HG02759 (cell line): ENCODE measurements around the gene HRAS.
"Not testable (repeated sequence)": the region's sequence is repeated elsewhere in the genome, so short reads cannot be mapped to it uniquely, and the experiment has no call there.

Experiments used
- ATAC-seq: cut with Tn5 transposase; IDR thresholded peaks from one replicate; pipeline ENCODE4 v1.9.1; 2021; ENCODE audit warnings: mild to moderate bottlenecking, moderate library complexity; ENCODE audit not compliant: unreplicated experiment

The HRAS gene

DNA sequence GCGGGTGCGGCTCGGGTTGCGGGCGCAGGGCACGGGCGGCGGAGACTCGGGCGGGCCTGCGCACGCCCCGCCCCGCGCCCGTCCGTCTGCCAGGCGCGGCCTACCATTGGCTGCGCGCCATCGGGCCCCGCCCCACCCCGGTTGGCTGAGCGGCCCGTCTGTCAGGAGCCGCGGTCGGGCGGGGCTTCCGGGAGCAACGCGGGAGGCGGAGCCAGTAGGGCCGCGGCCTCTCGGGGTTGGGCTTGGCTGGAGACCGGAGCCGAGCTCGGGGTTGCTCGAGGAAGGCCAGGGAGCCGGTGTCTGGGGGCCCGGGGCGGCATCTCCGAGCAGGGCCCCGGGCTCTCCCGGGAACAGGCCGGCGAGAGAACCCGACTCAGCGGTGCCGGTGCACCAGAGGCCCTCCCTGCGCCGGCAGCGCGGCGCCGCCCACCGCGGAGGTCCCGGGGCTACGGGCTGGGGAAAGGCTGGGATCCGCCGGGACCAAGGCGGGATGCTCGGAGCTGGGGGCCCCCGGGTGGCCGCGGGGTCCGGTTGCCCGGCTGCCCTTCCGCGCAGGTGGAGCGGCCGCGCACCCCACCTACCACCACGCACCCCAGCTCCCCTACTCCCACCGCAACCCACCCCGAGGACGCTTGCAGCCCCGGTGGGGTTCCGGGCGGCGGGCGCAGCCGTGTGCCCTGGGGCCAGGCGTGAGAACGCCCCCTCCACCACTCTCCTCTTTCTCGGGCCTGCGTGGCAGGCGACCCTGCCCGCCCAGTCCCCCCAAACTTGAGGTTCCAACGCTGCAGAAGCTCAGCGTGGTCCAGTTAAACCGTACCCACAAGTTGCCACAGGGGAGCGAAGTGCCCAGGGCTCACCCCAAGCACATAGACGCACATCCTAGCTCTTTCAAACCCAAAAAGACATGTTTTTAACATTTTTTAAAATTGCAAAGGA, at the start of gene HRAS:
Gene HRAS (minus strand): TSS at position 58 of the 936 bp plus-strand sequence.
- ATAC-seq: peak; percentile 74

DNA sequence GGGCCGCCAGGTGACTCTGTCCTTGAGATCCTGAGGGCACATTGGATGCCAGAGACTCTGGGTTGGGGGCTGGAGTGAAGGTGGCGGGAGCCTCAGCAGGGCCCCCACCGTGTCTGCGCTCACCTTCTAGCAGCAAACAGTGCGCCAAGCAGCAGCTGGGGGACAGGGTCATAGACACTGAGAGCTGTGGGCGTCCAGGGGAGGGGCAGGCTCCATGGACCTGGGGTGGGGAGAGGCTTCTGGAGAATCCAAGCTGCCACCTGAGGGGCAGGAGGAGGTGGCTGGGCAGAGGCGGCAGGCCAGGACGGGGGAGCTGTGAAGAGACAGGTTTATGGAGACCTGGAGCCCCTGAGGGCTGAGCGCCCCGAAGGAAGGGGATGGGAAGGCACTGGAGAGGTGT, 48.9 kb upstream of the HRAS start:
- no peak for ATAC-seq

DNA sequence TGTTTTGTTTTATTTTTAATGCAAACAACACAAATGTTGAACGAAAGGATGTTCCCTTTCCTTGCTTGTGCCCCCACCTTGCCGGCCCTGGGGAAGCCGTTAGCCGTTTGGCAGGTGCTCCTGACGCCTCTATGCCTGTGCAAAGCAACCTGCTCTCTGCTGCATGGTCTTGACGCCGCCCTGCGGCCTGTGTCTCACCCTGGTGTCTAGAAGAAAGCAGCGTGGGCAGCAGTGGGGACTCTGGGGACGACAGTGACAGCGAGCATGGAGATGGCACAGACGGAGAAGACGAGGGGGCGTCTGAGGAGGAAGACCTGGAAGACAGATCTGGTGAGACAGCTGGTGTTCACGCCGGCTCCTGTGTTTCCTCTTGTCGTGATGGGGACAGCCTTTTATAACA, 46.4 kb upstream of the HRAS start:
- no peak for ATAC-seq

DNA sequence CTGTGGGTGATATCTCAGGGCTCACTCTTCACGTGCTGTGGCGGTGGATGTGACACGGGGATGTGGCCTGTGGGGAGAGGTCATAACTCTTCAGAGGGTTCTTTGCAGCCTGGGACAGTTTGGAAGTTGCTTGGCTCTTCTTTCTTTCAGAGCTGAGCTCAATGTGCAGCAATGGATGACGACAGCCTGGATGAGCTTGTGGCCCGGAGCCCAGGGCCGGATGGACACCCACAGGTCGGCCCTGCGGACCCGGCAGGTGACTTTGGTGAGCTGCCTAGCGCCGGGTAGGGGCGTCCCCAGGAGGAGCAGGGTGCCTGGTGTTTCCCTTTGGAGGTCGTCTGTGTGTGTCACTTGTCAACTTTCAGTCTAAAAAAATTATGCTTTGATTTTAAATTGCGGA, 46.0 kb upstream of the HRAS start:
- no peak for ATAC-seq

DNA sequence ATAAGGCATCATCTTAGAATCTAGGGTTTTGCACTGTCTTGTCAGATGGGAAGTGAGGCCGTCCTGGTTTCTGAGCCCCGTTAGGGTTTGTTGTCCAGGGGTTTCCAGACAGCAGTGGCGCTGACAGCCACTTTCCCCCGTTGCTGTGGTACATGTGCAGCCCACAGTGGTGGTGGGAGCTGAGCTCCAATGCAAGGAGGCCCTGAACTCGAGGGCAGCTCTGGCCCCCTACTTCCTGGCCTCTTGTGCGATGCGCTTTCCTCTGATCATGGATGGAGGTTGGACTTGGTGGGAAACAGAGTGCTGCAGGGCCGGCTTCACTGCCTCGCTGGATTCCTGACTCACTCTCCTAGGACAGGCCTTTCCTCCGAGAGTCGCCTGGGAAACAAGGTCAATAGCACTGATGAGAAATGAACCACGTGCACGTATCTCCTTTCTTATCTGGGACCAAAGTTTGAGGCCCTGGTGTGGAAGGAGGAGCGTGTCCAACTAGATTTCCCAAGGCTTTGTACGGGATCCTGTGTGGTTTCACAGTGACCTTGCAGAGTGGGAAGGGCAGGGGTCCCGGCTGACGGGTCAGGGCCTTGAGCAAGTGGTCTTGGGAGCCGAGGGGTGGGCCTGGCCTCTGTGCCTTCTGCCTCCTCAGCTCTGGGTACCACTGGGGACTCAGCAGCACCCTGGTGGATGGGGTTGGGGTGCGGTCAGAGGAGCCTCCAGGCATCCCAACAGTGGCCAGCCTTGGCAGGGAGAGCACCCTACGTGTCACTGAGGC, 44.6 kb upstream of the HRAS start:
- no peak for ATAC-seq

DNA sequence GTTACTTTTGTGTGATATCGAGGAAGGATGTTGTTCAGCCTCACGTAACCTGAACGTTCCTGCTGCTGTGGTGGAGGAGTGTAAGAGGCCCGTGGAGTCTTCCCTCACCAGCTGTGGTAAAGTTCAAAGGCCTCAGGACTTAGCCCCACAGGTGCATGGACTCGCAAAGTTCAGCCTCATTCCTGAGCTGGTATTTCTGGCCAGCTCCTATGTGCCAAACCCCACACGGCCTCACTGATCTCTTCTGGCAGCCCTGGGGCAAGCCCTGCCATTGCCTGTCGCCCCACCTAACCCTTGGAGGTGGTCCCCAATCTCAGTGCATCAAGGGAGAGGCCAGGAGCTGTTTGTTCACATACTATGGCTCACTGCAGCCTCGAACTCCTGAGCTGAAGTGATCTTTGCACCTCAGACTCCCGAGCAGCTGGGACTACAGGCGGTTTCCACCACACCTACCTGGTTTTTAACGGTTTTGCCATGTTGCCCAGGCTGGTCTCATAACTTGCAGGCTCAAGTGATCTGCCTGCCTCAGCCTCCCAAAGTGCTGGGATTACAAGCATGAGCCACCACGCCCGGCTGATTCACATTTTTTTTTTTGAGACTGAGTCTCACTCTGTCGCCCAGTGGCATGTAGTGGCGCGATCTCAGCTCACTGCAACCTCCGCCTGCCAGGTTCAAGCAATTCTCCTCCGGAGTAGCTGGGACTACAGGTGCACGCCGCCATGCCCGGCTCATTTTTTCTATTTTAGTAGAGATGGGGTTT, 43.1 kb upstream of the HRAS start:
- ATAC-seq: no peak

DNA sequence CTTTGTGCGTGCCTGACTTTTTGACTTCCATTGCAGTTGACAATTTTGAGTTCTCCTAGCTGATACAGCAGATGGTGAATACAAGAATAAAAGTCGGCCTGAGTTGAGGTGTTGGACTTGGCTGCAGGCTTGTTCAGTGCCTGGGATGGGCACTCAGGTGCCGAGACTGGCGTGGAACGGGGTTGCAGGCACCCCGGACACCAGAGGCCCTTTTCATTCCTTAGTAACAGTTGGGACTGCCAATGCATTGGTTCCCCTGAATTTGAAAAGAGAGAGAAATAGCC, 42.2 kb upstream of the HRAS start:
- ATAC-seq: no peak

DNA sequence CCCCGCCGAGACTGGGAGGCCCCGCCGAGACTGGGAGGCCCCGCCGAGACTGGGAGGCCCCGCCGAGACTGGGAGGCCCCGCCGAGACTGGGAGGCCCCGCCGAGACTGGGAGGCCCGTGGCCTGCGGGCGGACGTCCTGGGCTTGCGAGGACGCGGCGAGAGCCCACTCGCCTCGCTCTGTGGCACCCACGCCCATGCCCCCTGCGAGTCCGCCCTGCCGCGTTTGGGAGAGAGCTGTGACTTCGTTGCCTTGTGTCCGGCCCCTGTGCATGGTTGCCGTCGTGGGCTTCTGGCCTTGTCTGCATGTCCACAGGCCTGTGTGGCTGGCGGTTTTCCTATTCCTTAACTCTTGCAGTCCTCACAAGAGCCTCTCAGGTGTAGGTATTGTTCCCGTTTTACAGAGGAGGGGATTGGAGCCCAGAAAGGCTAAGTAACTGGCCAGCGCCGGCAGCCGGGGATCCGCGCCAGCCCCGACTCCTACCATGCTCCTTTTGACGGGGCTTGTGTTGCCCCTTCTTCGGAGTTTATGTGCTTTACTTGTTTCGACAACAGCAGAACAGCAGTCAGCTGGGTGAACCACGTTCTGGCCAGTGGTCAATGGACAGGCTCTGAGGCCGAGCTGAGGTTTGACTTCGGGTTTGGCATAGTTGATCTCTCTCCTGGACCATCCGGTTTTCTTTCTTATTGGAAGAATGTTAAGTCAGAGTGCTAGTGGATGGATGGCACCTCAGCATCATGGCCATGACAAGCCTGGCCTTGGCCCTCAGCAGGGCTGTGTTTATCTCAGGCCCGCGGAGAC, 41.6 kb upstream of the HRAS start:
- ATAC-seq: no peak

DNA sequence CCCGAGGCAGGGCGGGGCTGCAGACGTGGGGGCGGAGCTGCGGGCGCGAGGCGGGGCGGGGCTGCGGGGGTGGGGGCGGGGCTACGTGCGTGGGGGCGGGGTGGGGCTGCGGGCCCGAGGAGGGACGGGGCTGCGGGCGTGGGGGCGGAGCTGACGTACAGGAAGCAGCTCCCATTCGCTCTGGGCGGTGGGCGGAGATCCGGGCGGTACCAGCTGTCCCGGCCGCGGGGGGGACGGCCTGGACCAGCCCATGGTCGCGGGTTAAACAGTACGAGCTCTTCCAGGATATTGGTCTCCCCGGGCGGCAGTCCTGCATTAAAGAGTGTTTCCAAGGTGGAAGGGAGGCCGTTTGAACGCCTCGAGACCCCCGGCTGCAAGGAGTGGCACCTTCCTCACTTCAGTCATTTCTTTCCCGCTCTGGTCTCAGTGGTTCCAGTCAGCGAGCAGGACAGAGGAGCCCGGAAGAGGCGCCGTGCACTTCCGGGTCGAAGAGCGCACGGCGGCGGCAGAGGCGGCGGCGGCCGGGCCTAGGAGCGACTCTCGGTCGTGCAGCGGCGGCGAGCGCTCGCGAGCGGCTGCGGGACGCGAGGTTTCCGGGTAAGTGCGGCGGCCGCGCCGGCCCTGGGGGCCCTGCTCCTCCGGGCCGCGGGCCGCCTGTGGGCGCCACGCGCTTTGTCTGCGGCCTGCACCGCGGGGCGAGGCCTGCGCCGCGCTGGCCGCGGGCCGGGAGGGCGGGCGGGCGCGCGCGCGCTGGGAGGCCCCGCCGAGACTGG, 40.8 kb upstream of the HRAS start, which contains the start of gene PHRF1:
Gene PHRF1 (plus strand): TSS at position 475 of the 773 bp plus-strand sequence. CDS start 5,043 bp downstream, outside the sequence.
- ATAC-seq: peak; percentile 84

DNA sequence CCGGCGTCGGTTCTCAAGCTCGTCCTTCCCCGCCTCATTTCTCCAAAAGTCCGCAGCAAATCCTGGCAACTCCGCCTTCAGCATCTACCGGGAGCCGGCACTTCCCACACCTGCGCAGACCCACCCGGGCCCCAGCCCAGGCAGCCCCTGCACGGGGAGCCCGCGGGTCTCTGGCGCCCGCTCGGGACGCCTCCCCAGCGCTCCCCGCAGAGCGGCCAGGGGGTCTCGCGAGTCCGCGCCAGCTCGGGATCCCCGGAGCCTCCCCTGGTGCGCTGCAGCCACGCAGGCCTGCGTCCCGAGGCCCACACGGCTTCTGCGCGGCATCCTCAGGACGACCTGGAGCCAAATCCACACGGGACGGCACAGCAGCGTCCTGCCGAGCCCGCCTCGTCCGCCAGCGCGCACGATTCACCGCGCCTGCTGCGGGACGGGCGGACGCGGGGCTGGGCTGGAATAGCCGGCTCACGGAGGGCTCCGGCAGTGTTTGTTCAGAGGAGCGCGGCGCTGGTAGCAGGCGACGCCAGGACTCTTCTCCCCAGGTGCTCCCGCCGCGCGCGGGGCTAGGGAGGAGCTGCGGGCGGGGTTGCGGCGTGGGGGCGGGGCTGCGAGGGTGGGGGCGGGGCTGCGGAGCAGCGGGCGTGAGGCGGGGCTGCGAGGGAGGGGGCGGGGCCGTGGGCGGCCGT, 40.1 kb upstream of the HRAS start:
- peak; percentile 51 for ATAC-seq

DNA sequence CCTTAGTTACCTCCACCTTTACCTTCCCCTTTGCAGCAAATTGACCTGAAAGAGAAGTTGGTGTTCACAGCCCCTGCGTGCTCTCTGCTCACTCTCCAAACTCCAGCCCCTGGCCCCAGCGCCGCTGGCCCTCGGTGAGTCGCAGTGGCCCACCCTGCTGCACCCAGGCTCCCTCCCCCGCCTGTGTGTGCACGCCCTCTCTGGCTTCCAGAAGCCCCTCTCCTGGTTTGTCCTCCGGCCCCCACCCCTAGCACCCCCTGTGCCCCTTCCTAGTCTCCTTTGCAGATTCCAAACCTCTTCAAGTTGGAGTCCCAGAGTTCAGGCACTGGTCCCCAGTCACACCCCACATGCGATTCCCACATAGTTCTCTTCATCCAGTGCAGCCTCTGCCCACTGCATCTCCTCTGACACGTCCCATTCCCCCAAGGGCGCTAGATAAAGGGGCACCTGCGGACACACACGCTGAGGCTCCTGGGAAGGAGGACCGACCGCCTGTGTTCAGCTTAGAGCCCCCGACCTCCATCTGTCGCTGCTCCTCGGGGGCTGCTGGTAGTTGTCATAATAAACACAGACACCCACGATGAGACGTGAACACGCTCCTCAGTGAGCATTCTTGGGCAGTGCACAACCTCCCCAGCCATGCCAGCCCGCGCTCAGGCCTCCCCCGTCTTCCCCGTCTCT, 39.4 kb upstream of the HRAS start:
- no peak for ATAC-seq

DNA sequence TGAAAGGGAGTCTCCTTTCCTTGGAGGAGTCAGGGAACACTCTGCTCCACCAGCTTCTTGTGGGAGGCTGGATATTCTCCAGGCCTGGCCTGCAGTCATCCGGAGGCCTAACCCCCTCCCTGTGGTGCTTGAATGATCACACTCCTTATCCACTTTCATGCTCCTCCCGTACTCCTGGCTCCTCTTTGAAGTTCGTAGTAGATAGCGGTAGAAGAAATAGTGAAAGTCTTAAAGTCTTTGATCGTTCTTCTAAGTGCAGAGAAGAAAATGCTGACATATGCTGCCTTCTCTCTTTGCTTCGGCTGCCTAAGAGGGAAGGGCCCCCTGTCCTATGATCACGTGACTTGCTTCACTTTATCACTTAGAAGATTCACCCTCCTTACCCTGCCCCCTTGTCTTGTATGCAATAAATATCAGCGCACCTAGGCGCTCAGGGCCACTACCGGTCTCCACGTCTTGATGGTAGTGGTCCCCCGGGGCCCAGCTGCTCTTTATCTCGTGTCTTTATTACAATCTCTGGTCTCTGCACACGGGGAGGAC, 38.7 kb upstream of the HRAS start:
- ATAC-seq: not testable (repeated sequence)

DNA sequence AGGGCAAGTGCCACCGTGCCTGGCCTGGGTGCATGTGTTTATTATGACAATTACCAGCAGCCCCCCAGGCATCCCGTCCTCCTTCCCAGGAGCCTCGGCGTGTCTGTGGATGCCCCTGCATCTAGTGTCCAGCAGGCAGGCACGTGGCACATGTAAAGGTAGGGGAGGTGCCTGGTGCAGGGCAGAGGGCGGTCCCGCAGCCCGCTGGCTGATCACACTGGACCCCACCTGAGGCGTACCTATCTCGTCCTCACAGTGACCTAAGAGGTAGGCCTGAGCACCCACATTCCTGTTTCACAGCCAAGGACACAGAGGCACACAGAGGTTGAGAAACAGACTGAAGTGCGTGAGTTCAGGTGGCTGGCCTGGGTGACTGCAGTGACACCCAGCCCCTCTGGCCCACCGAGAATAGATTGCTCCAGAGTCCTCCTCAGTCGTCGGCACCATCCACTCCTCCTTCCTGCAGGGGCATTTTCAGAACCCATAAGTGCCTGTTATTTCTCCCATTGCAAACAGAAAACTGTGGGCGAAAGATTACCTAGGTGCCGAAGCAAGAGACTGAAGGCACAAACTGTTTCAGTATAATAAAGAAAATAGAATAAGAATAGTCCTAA, 37.9 kb upstream of the HRAS start:
- no peak for ATAC-seq

DNA sequence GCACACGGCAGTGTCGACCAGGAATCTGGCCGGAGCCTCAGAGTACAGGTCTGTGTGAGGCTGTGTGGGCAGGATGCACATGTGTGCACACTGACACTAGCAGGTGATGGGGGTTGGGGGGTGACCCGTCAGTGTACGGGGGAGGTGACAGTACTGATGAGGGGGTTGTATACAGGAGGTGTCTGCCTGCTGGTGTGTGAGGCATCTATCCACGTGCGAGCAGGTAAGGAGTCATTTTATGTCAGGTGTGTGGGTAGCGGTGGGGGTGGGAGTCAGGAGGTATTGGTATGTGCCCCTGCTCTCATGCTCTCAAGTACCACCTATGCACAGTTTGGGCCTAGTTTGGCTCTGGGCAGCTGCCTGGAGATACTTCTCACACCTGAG, 36.4 kb upstream of the HRAS start:
- no peak for ATAC-seq

DNA sequence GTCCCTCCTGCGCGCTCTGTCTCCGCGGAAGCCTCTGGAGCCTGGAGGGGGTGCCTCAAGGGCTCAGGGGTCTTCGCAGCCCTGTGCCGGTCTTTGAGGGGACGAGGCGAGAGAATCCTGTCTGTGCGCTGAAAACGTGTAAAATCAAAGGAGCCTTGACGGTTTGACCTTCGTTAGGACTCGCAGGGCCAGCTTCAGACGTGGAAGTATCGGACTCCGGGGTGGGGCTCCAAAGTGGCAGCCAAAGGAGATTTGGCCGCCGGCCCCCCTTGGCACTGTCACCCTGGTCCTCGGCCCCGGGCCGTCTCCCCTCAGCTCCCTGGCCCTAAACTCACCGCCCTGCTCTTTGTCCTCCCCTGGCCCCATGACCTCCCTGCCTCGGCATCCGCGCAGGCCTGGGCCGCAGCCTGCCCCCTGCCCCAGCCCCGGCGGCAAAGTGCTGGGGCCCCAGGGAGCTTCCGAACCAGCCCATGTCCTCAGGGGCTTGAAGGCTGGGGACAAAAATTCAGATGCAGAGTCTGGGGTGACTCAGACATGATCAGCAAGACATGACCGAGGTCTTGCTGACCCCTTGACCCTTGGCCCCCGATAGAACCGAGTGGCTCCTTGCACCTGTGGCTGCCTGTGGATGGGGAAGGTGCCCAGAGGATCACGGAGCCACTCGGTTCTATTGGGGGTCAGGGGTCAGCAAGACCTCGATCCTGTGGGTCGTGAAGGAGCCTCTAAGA, 33.9 kb upstream of the HRAS start:
- no peak for ATAC-seq

DNA sequence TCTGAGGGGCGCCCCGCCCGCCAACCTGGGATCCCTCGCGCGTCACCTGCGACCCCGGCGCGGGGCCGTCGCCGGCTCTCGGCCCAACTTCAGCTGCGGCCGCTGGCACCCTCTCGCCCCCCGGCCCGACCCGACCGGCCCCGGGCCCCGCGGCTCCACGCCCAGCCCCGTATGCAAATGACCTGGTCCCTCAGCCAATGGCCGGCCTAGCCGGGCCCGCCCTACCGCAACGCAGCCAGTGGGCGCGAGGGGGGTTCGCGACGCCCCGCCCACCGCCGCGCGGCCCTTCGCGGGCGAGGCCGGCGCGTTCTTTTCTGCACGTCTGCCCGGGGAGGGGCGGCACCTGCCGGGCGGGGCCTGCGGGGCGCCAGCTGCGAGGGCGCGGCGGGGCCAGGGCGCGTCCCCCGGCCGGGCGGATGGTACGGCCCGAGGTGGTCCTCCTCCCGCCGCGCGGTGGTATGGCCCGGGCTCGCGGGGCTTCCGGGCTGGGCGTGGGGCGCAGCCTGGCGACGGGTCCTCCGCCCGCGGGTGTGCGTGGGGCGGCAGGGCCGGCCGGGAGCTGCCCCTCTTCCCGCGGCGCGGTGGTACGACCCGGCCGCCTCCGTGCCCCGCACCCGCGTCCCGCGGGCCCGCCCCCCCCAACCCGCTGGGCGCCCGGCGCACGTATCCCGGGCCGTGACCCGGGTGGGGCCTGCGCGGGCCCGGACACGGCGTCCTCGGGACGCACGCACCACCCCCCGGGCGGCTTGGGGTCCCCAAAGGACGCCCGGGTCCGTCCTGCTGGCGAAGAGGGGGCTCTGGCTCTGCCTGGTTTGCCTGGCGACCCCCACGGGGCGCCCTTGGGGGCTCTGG, 33.2 kb upstream of the HRAS start:
- peak; percentile 90 for ATAC-seq
